ENCODE measurements around the gene LRR1. TPM values are rescaled to one million over a fixed set of nuclear protein-coding genes. Genes with fewer than 3 reads are reported as not detected.

Gene LRR1
- total and polyA plus RNA-seq, 9 of the 15 experiments (the other 6 are each of a cell fraction or from before 2014, with no cell fraction given): 26.5 to 58.1 (median 31.8) TPM

GRCh38 chr14:49586673-49587460 is 11.9 kb upstream of the LRR1 start (continued):
- no peak for TF ChIP-seq ZNF398 (CRISPR knock-in tag; IDR thresholded peaks at IDR 0.05)
- TF ChIP-seq ZNF644 (tag; IDR thresholded peaks at IDR 0.05; ENCODE audit: low read depth): no peak
- TF ChIP-seq ZNF512 (tag; IDR thresholded peaks at IDR 0.05): 0 out of 2 replicates have a peak, but pooled peaks have one; percentile 14
- TF ChIP-seq DEAF1 (CRISPR knock-in tag; IDR thresholded peaks at IDR 0.05): 0 out of 2 replicates have a peak, but pooled peaks have one; percentile 18
- TF ChIP-seq CXXC5 (CRISPR knock-in tag; IDR thresholded peaks at IDR 0.05): peak; percentile 39; the same call in 1 of the 2 replicates
- peak; percentile 5; the same call in 1 of the 2 replicates for TF ChIP-seq BHLHE40 (IDR thresholded peaks at IDR 0.05; ENCODE audit: low read length)
- TF ChIP-seq CREB3 (tag; conservative IDR thresholded peaks at IDR 0.05; ENCODE audit: low read depth): 0 out of 2 replicates have a peak, but pooled peaks have one; percentile 5
- no peak for TF ChIP-seq PTBP1 (IDR thresholded peaks at IDR 0.05; ENCODE audit: low read depth, low read length)
- TF ChIP-seq ZNF143 (CRISPR knock-in tag; IDR thresholded peaks at IDR 0.05): no peak
- TF ChIP-seq MYNN (IDR thresholded peaks at IDR 0.05): no peak
- TF ChIP-seq MYNN (CRISPR knock-in tag; IDR thresholded peaks at IDR 0.05): no peak
- peak; percentile 59 for TF ChIP-seq GTF3C2 (IDR thresholded peaks at IDR 0.05; ENCODE audit: borderline replicate concordance, extremely low read depth, insufficient read length)
- no peak for TF ChIP-seq ATF3 (IDR thresholded peaks at IDR 0.05)
- peak; percentile 19; the same call in 1 of the 2 replicates for TF ChIP-seq ATF3 (CRISPR knock-in tag; conservative IDR thresholded peaks at IDR 0.05)
- peak; percentile 39 to 72; a peak in 3 of 4 replicates for TF ChIP-seq KDM1A (IDR thresholded peaks at IDR 0.05)
- TF ChIP-seq ZKSCAN1 (IDR thresholded peaks at IDR 0.05; ENCODE audit: low read depth, low read length): no peak
- no peak for TF ChIP-seq ZNF780A (CRISPR knock-in tag; IDR thresholded peaks at IDR 0.05)

Measured in K562 (cell line).